ENCODE measurements around the gene MYH11.

Gene MYH11

GRCh38 chr16:15856901-15857698, at the start of gene MYH11:
Gene MYH11 (minus strand): TSS chr16:15857028. CDS start chr16:15838252, 18,776 bp downstream.
- no peak within 1 kb of the TSS for H3K4me3 ChIP-seq (ENCODE audit: low read depth, low read length)
- no peak for TF ChIP-seq MAX (IDR thresholded peaks at IDR 0.05; ENCODE audit: low read depth, low read length)
- DNase-seq (ENCODE audit: low read depth) = peak; percentile 24

- TF ChIP-seq POLR2A (IDR thresholded peaks at IDR 0.05; ENCODE audit: extremely low read depth, insufficient read length) (no peak), CTCF (IDR thresholded peaks at IDR 0.05; ENCODE audit: low read depth, low read length) (no peak), MYC (IDR thresholded peaks at IDR 0.05; ENCODE audit: low read depth, low read length) (no peak), MAX (IDR thresholded peaks at IDR 0.05; ENCODE audit: low read depth, low read length) (no peak)
- H3K4me3 ChIP-seq (ENCODE audit: low read depth, low read length) = no peak overlapping the region
- DNase-seq (ENCODE audit: low read depth) = no peak
Observed at GRCh38 chr16:15906439-15906838, 49.6 kb upstream of the MYH11 start.

- no peak overlapping the region for H3K4me3 ChIP-seq (ENCODE audit: low read depth, low read length)
- DNase-seq (ENCODE audit: low read depth) = no peak
- TF ChIP-seq CTCF (IDR thresholded peaks at IDR 0.05; ENCODE audit: low read depth, low read length) = no peak
- TF ChIP-seq MYC (IDR thresholded peaks at IDR 0.05; ENCODE audit: low read depth, low read length) = no peak
- no peak for TF ChIP-seq MAX (IDR thresholded peaks at IDR 0.05; ENCODE audit: low read depth, low read length)
- no peak for TF ChIP-seq POLR2A (IDR thresholded peaks at IDR 0.05; ENCODE audit: extremely low read depth, insufficient read length)
Observed at GRCh38 chr16:15903960-15904359, 47.1 kb upstream of the MYH11 start.

- no peak for DNase-seq (ENCODE audit: low read depth)
- no peak for TF ChIP-seq MYC (IDR thresholded peaks at IDR 0.05; ENCODE audit: low read depth, low read length)
- no peak for TF ChIP-seq CTCF (IDR thresholded peaks at IDR 0.05; ENCODE audit: low read depth, low read length)
- no peak for TF ChIP-seq POLR2A (IDR thresholded peaks at IDR 0.05; ENCODE audit: extremely low read depth, insufficient read length)
- TF ChIP-seq MAX (IDR thresholded peaks at IDR 0.05; ENCODE audit: low read depth, low read length) = no peak
- no peak overlapping the region for H3K4me3 ChIP-seq (ENCODE audit: low read depth, low read length)
Observed at GRCh38 chr16:15900901-15901500, 44.2 kb upstream of the MYH11 start.

GRCh38 chr16:15900357-15900756, 43.5 kb upstream of the MYH11 start:
- no peak overlapping the region for H3K4me3 ChIP-seq (ENCODE audit: low read depth, low read length)
- no peak for DNase-seq (ENCODE audit: low read depth)
- no peak for TF ChIP-seq MAX (IDR thresholded peaks at IDR 0.05; ENCODE audit: low read depth, low read length)
- no peak for TF ChIP-seq CTCF (IDR thresholded peaks at IDR 0.05; ENCODE audit: low read depth, low read length)
- TF ChIP-seq MYC (IDR thresholded peaks at IDR 0.05; ENCODE audit: low read depth, low read length) = no peak
- TF ChIP-seq POLR2A (IDR thresholded peaks at IDR 0.05; ENCODE audit: extremely low read depth, insufficient read length) = no peak

- TF ChIP-seq MAX (IDR thresholded peaks at IDR 0.05; ENCODE audit: low read depth, low read length) (no peak), MYC (IDR thresholded peaks at IDR 0.05; ENCODE audit: low read depth, low read length) (no peak), CTCF (IDR thresholded peaks at IDR 0.05; ENCODE audit: low read depth, low read length) (no peak), POLR2A (IDR thresholded peaks at IDR 0.05; ENCODE audit: extremely low read depth, insufficient read length) (no peak)
- DNase-seq (ENCODE audit: low read depth) = peak; percentile 56
- H3K4me3 ChIP-seq (ENCODE audit: low read depth, low read length) = no peak overlapping the region
Observed at GRCh38 chr16:15899538-15900100, 42.8 kb upstream of the MYH11 start.
